Large intestine (tissue), 3 donors: ENCODE results near the gene KRT5. TPM values are rescaled to one million over a fixed set of nuclear protein-coding genes. Genes with fewer than 3 reads are reported as not detected.

Experiments
- DNase-seq, 2 donors: peaks; one replicate each; pipeline versions ENCODE4 v3.0.0 to v3.0.0-alpha.2; 2013
- H3K27ac ChIP-seq: one replicate; pipeline ENCODE4 v1.5.1; 2013; ENCODE audit warnings: low read length
- H3K27me3 ChIP-seq: 2 replicates; pipeline ENCODE4 v1.6.1; 2013; ENCODE audit warnings: low read length; ENCODE audit not compliant: control insufficient read depth, insufficient read depth
- H3K36me3 ChIP-seq: 2 replicates; pipeline ENCODE4 v1.6.1; 2013; ENCODE audit warnings: low read length; ENCODE audit not compliant: control insufficient read depth, insufficient read depth
- H3K4me1 ChIP-seq: one replicate; pipeline ENCODE4 v1.6.1; 2013; ENCODE audit warnings: low read length; ENCODE audit not compliant: control insufficient read depth, insufficient read depth
- H3K4me3 ChIP-seq: one replicate; pipeline ENCODE4 v1.5.1; 2013; ENCODE audit warnings: low read length
- H3K9me3 ChIP-seq: one replicate; pipeline ENCODE4 v1.6.1; 2013; ENCODE audit warnings: mild to moderate bottlenecking, low read depth, low read length, moderate library complexity; ENCODE audit not compliant: control insufficient read depth
- WGBS: methylation state at CpG from one replicate; pipeline ENCODE4 v1.1.5; 2013; ENCODE audit warnings: low lambda C conversion rate; ENCODE audit not compliant: insufficient coverage; 5-methylcytosine and 5-hydroxymethylcytosine counted together
- polyA plus RNA-seq: library from polyadenylated mRNA; unstranded; fragments of 120-200 nt; gene quantifications from one replicate; pipeline ENCODE4 v1.2.1, GENCODE V29; 2013

KRT5 gene
- polyA plus RNA-seq, 1 donor: 1.8 TPM

GRCh38 chr12:52480073-52480472, 40.1 kb downstream of the KRT5 start:
- Histone ChIP-seq H3K27ac (no peak overlapping the region), H3K4me1 (no peaks in the 10 kb centered on the region), H3K9me3 (no peaks in the 10 kb centered on the region), H3K4me3 (no peak overlapping the region), H3K27me3 (no peaks in the 10 kb centered on the region), H3K36me3 (no peaks in the 10 kb centered on the region)
- no CpG with 5 or more reads among the region's 3 CpGs for whole genome bisulfite sequencing
- no peak for DNase-seq

- no peaks in the 10 kb centered on the region for H3K36me3 ChIP-seq
- no peak for DNase-seq
- no peak overlapping the region for H3K4me3 ChIP-seq
- H3K27ac ChIP-seq: no peak overlapping the region
- H3K9me3 ChIP-seq: no peaks in the 10 kb centered on the region
- no CpG with 5 or more reads among the region's 2 CpGs for WGBS
- H3K4me1 ChIP-seq: no peaks in the 10 kb centered on the region
- H3K27me3 ChIP-seq: no peaks in the 10 kb centered on the region
These were observed 42.5 kb downstream of the KRT5 start for GRCh38 chr12:52477651-52478050.

GRCh38 chr12:52474212-52474611, 46.0 kb downstream of the KRT5 start:
- WGBS: 100% methylated on average over 1 of the region's 2 CpGs
- Histone ChIP-seq H3K9me3 (no peaks in the 10 kb centered on the region), H3K36me3 (no peaks in the 10 kb centered on the region), H3K4me3 (no peak overlapping the region), H3K27ac (no peak overlapping the region), H3K27me3 (no peaks in the 10 kb centered on the region), H3K4me1 (no peaks in the 10 kb centered on the region)
- no peak for DNase-seq

GRCh38 chr12:52473768-52474167, 46.4 kb downstream of the KRT5 start, which contains the start of gene KRT6C:
KRT6C (minus strand) TSS chr12:52473805; CDS start chr12:52473737, 68 bp downstream.
- H3K9me3 ChIP-seq: no peaks in the 10 kb centered on the region
- H3K27me3 ChIP-seq: no peaks in the 10 kb centered on the region
- WGBS: no CpG with 5 or more reads among the region's 4 CpGs
- no peak within 1 kb of the TSS for H3K4me3 ChIP-seq
- H3K36me3 ChIP-seq: no peaks in the 10 kb centered on the region
- no peaks in the 10 kb centered on the region for H3K4me1 ChIP-seq
- H3K27ac ChIP-seq: no peak within 1 kb of the TSS
- no peak for DNase-seq

GRCh38 chr12:52469853-52470252, 50.3 kb downstream of the KRT5 start:
- H3K27me3 ChIP-seq: peaks cover 3% of the 10 kb centered on the region
- H3K4me1 ChIP-seq: no peaks in the 10 kb centered on the region
- WGBS: no CpG with 5 or more reads among the region's 4 CpGs
- no peak overlapping the region for H3K4me3 ChIP-seq
- H3K36me3 ChIP-seq: no peaks in the 10 kb centered on the region
- DNase-seq: no peak
- H3K9me3 ChIP-seq: no peaks in the 10 kb centered on the region
- no peak overlapping the region for H3K27ac ChIP-seq

GRCh38 chr12:52464897-52465296, 55.3 kb downstream of the KRT5 start:
- WGBS: 38% methylated on average over 2 of the region's 2 CpGs
- no peak for DNase-seq
- H3K4me3 ChIP-seq: no peak overlapping the region

More at GRCh38 chr12:52464897-52465296, 55.3 kb downstream of the KRT5 start:
- no peaks in the 10 kb centered on the region for H3K36me3 ChIP-seq
- peaks cover 3% of the 10 kb centered on the region for H3K27me3 ChIP-seq
- no peaks in the 10 kb centered on the region for H3K9me3 ChIP-seq
- H3K4me1 ChIP-seq: no peaks in the 10 kb centered on the region
- no peak overlapping the region for H3K27ac ChIP-seq

Other genes starting within 250 kb of the KRT5 start
- 0.97 TPM for gene KRT86, start 245.7 kb downstream of the KRT5 start, polyA plus RNA-seq
- 0.72 TPM for gene KRT81, start 228.9 kb downstream of the KRT5 start, polyA plus RNA-seq
- gene KRT83, start 199.0 kb downstream of the KRT5 start, polyA plus RNA-seq: 0.03 TPM
- 0.03 TPM for gene KRT85, start 152.9 kb downstream of the KRT5 start, polyA plus RNA-seq
- not detected for gene KRT84, start 134.7 kb downstream of the KRT5 start, polyA plus RNA-seq
- not detected for gene KRT82, start 114.1 kb downstream of the KRT5 start, polyA plus RNA-seq
- gene KRT75, start 86.0 kb downstream of the KRT5 start, polyA plus RNA-seq: not detected
- not detected for gene KRT6B, start 68.2 kb downstream of the KRT5 start, polyA plus RNA-seq
- not detected for gene KRT6C, start 46.6 kb downstream of the KRT5 start, polyA plus RNA-seq
- 0.01 TPM for gene KRT6A, start 27.1 kb downstream of the KRT5 start, polyA plus RNA-seq
- 0.04 TPM for gene KRT71, start 32.8 kb upstream of the KRT5 start, polyA plus RNA-seq
- gene KRT74, start 53.4 kb upstream of the KRT5 start, polyA plus RNA-seq: not detected
- gene KRT72, start 81.1 kb upstream of the KRT5 start, polyA plus RNA-seq: 2.0 TPM
- gene KRT73, start 98.2 kb upstream of the KRT5 start, polyA plus RNA-seq: 0.97 TPM
- 0.54 TPM for gene KRT2, start 131.8 kb upstream of the KRT5 start, polyA plus RNA-seq
- 0.51 TPM for gene KRT1, start 160.0 kb upstream of the KRT5 start, polyA plus RNA-seq
- 0.42 TPM for gene KRT77, start 183.1 kb upstream of the KRT5 start, polyA plus RNA-seq